ENCODE results near the gene CHAF1A. TPM values are rescaled to one million over a fixed set of nuclear protein-coding genes. Genes with fewer than 3 reads are reported as not detected.

The CHAF1A gene
- total and polyA plus RNA-seq, 2 donors (not counting 1 experiment from before 2014, with no cell fraction given), result 5.9 TPM

GRCh38 chr19:4429256-4429655 lies 26.8 kb downstream of the CHAF1A start:
- TF ChIP-seq EZH2 (IDR thresholded peaks at IDR 0.05; ENCODE audit: low read length, missing control alignments), result no peak
- Histone ChIP-seq H3K27ac (ENCODE audit: insufficient read depth, low read length) (no peak overlapping the region), H3K4me3 (replicated peaks in 1 of 4; ENCODE audit: control extremely low read depth in 1 of 4, insufficient read depth in 1 of 4, low read depth in 3 of 4, low read length in 4 of 4) (no peak overlapping the region), H3K27me3 (ENCODE audit: control insufficient read depth, insufficient read depth, low read length) (no peaks in the 10 kb centered on the region), H3K36me3 (ENCODE audit: control insufficient read depth, insufficient read depth, low read length) (peaks cover 18% of the 10 kb centered on the region), H3K79me2 (ENCODE audit: control insufficient read depth, insufficient read depth, low read length) (no peaks in the 10 kb centered on the region), H2AFZ (ENCODE audit: low read length) (no peak overlapping the region), H3K4me2 (ENCODE audit: extremely low read depth, insufficient read depth, low read length) (no peak overlapping the region), H4K20me1 (ENCODE audit: control insufficient read depth, extremely low read depth, insufficient read depth, low read length) (no peaks in the 10 kb centered on the region), H3K9ac (ENCODE audit: insufficient read depth, low read length) (no peak overlapping the region), H3K9me3 (ENCODE audit: control insufficient read depth, insufficient read depth, low read depth, low read length) (no peaks in the 10 kb centered on the region), H3K4me1 (ENCODE audit: control insufficient read depth, extremely low read depth, insufficient read depth, low read length) (peaks cover 2% of the 10 kb centered on the region)
- DNase-seq (ENCODE audit: low read depth in 2 of 2), result peak in 1 of 2 donors; percentile 59

- Histone ChIP-seq H3K9ac (ENCODE audit: insufficient read depth, low read length) (no peak overlapping the region), H3K4me2 (ENCODE audit: extremely low read depth, insufficient read depth, low read length) (no peak overlapping the region), H3K79me2 (ENCODE audit: control insufficient read depth, insufficient read depth, low read length) (no peaks in the 10 kb centered on the region), H3K27ac (ENCODE audit: insufficient read depth, low read length) (no peak overlapping the region), H3K36me3 (ENCODE audit: control insufficient read depth, insufficient read depth, low read length) (peaks cover 18% of the 10 kb centered on the region), H2AFZ (ENCODE audit: low read length) (no peak overlapping the region), H3K4me1 (ENCODE audit: control insufficient read depth, extremely low read depth, insufficient read depth, low read length) (peaks cover 2% of the 10 kb centered on the region), H3K27me3 (ENCODE audit: control insufficient read depth, insufficient read depth, low read length) (no peaks in the 10 kb centered on the region), H3K4me3 (replicated peaks in 1 of 4; ENCODE audit: control extremely low read depth in 1 of 4, insufficient read depth in 1 of 4, low read depth in 3 of 4, low read length in 4 of 4) (no peak overlapping the region), H4K20me1 (ENCODE audit: control insufficient read depth, extremely low read depth, insufficient read depth, low read length) (no peaks in the 10 kb centered on the region), H3K9me3 (ENCODE audit: control insufficient read depth, insufficient read depth, low read depth, low read length) (no peaks in the 10 kb centered on the region)
- peak in 1 of 2 donors; percentile 53 for DNase-seq (ENCODE audit: low read depth in 2 of 2)
- TF ChIP-seq CTCF (conservative IDR thresholded peaks at IDR 0.05 in 1 of 2, IDR thresholded peaks at IDR 0.05 in 1 of 2; ENCODE audit: low read depth in 1 of 2, low read length in 2 of 2) (no peak), EZH2 (IDR thresholded peaks at IDR 0.05; ENCODE audit: low read length, missing control alignments) (no peak)
Measured at GRCh38 chr19:4429771-4430171, 27.3 kb downstream of the CHAF1A start.

- TF ChIP-seq CTCF (conservative IDR thresholded peaks at IDR 0.05 in 1 of 2, IDR thresholded peaks at IDR 0.05 in 1 of 2; ENCODE audit: low read depth in 1 of 2, low read length in 2 of 2), result no peak
- TF ChIP-seq EZH2 (IDR thresholded peaks at IDR 0.05; ENCODE audit: low read length, missing control alignments), result no peak
- Histone ChIP-seq H3K9me3 (ENCODE audit: control insufficient read depth, insufficient read depth, low read depth, low read length) (no peaks in the 10 kb centered on the region), H3K4me1 (ENCODE audit: control insufficient read depth, extremely low read depth, insufficient read depth, low read length) (peaks cover 2% of the 10 kb centered on the region), H3K27ac (ENCODE audit: insufficient read depth, low read length) (no peak overlapping the region), H2AFZ (ENCODE audit: low read length) (no peak overlapping the region), H3K9ac (ENCODE audit: insufficient read depth, low read length) (no peak overlapping the region), H3K27me3 (ENCODE audit: control insufficient read depth, insufficient read depth, low read length) (no peaks in the 10 kb centered on the region), H4K20me1 (ENCODE audit: control insufficient read depth, extremely low read depth, insufficient read depth, low read length) (no peaks in the 10 kb centered on the region), H3K79me2 (ENCODE audit: control insufficient read depth, insufficient read depth, low read length) (no peaks in the 10 kb centered on the region), H3K4me2 (ENCODE audit: extremely low read depth, insufficient read depth, low read length) (no peak overlapping the region), H3K36me3 (ENCODE audit: control insufficient read depth, insufficient read depth, low read length) (peaks cover 18% of the 10 kb centered on the region), H3K4me3 (replicated peaks in 1 of 4; ENCODE audit: control extremely low read depth in 1 of 4, insufficient read depth in 1 of 4, low read depth in 3 of 4, low read length in 4 of 4) (no peak overlapping the region)
- no peak for DNase-seq (ENCODE audit: low read depth in 2 of 2)
Measured at GRCh38 chr19:4430760-4431159, 28.3 kb downstream of the CHAF1A start.
